GM19023 (cell line): ENCODE results near the gene RALGPS1.

Source experiments
- ATAC-seq: cut with Tn5 transposase; IDR thresholded peaks from one replicate; pipeline ENCODE4 v1.9.1; 2021; ENCODE audit warnings: mild to moderate bottlenecking, moderate library complexity; ENCODE audit not compliant: unreplicated experiment

Gene RALGPS1

DNA sequence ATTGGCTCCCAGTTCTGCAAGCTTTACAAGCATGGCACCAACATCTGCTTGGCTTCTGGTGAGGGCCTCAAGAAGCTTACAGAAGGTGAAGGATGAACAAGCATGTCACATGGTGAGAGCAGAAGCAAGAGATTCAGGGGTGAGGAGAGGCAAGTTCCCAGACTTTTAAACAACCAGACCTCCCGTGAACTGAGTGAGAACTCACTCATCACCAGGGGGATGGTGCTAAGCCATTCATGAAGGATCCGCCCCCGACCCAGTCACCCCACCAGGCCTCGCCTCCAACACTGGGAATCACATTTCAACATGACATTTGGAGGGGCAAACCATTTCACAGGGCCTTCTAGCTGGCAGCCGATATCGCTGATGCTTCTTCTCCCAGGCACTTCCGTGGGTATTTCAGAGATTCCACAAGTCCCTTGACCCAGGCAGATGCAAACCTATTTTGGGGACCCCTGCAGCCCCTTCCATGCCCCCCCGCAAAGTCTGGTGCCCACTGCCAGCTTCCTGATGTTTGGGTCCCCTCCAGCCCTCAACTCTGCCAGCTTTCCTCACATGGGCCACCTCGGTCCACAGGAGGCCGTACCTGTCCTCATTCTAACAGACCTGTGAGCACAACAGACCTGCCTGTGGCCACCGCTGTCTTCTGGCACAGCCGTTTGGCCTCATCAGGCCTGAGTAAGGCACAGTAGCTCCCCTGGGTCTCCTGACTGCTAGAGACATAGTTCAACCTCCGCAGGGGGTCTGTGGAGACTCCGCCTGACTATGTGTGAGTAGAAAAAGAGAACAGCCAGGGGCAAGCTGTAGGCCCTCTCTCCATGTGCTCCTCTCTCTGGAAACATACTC, 268.5 kb downstream of the RALGPS1 start:
- ATAC-seq, result no peak

- no peak for ATAC-seq
These were observed 269.4 kb downstream of the RALGPS1 start for GRCh38 chr9:127183814-127184582.

GRCh38 chr9:127184641-127185040, 270.1 kb downstream of the RALGPS1 start:
- no peak for ATAC-seq

DNA sequence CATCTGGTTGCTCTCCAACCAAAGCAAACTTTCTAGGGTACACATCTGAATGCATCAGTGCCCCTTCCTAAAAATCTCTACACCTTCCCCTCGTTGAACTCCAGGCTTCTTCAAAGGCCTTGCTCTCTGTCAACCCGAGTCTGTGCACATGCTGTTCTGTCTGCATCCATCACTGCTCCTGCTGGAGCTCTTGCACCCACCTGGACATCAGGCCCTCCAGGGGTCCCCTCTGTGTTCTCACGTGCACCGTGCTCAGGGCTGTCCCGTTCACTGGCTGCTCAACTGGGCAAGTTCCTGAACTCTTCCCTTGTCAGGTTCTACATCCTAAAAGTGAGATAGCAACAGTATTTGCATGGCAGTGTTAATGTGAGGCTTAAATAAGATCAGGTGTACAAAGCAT, 270.6 kb downstream of the RALGPS1 start:
- ATAC-seq, result no peak

DNA sequence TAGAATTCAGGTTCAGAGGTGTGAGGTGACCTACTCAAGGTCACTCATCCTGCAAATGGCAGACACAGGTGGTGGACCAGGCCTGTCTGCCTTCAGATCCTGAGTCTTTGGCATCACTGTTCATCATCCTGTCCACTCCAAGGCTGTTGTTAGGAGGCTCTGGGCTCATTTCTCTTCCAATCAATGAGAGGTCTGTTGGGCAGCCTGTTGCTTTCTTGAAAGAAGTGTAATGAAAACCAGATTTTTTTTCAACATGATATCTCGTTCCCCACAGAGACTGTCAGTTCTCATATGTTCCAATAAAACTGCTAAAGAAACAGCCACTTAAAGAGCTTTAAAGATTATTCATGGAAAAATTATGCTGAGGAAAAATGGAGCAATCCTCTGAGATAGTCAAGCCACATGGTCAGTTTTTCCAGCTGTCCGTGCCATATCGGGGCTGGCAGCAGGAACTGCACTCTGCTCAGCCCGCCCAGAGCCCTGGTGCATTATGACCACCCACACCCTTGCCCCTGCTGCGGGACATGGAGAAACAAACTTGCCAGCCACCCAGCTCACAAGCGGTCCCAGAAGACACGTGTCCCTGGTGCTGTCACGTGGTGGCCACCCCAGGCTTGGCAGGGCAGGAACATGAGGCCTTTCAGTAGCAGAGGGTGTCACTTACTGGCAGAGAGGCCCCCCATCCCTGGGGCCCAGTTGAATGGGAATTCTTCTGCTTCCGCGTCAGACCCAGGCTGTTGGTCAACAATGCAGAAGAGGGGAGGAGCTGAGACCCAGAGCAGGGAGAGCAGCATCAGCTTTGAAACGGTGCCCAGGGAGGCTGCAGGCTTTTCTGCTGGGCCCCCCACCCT, 271.6 kb downstream of the RALGPS1 start:
- no peak for ATAC-seq

DNA sequence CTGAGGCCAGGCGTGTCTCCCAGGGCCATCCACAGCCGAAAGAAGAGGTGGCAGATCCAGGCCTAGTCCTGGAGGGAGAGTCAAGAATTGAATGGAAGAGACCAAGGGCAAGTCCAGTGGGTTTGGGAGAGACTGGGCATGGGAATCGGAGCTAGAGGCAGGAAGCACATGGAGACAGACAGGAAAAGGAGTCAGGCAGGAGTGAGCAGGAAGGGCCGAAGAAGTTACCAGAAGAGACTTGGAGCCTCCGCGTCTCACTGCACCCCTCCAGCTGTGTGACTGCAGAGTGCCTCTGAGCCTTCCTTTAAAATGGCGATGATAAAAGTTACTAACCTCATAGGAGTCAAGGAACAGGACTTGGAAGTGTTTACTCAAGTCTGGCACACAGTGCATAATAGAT, 272.2 kb downstream of the RALGPS1 start:
- no peak for ATAC-seq

- no peak for ATAC-seq
These were observed 272.8 kb downstream of the RALGPS1 start for GRCh38 chr9:127187231-127187956.

DNA sequence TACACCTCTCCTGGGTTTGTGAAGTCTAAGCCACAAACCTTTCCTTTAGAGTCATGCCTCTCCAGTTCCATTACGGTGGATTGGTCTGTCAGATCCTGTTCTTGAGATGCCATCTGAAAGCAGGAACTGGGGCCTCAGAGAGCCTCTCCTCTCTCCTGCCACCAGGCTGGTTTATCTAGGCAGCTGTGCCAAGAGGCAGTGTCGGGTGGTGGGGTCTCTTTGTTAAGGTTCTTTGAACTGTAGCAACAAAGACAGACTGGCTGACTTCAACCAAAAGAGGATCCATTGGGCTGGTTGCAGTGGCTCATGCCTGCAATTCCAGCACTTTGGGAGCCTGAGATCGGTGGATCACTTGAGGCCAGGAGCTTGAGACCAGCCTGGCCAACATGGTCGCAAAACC, 273.8 kb downstream of the RALGPS1 start:
- ATAC-seq, result no peak

GRCh38 chr9:127189628-127190027, 275.0 kb downstream of the RALGPS1 start:
- no peak for ATAC-seq

GRCh38 chr9:127192744-127193143, 278.2 kb downstream of the RALGPS1 start:
- no peak for ATAC-seq

DNA sequence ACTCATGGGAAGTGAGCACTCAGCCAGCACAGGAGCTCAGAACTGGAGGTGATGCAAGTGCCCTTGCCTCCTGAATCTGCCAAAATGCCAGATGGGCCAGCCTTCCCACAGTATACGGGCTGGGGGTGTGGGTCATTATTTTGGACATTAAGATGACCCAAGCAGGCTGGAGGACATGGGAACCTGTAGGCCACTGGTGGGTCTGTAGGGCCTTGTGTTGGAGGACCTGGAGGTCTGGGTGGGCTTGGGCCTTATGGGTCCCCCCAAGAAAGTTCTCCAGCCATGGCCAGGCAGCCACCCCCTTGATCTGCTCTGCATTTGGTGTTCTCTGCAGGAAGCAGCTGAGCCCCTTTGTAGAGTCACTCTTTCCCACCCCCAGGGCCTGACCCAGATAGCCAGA, 278.9 kb downstream of the RALGPS1 start:
- ATAC-seq, result no peak

- no peak for ATAC-seq
These were observed 280.5 kb downstream of the RALGPS1 start for GRCh38 chr9:127194881-127195713.

DNA sequence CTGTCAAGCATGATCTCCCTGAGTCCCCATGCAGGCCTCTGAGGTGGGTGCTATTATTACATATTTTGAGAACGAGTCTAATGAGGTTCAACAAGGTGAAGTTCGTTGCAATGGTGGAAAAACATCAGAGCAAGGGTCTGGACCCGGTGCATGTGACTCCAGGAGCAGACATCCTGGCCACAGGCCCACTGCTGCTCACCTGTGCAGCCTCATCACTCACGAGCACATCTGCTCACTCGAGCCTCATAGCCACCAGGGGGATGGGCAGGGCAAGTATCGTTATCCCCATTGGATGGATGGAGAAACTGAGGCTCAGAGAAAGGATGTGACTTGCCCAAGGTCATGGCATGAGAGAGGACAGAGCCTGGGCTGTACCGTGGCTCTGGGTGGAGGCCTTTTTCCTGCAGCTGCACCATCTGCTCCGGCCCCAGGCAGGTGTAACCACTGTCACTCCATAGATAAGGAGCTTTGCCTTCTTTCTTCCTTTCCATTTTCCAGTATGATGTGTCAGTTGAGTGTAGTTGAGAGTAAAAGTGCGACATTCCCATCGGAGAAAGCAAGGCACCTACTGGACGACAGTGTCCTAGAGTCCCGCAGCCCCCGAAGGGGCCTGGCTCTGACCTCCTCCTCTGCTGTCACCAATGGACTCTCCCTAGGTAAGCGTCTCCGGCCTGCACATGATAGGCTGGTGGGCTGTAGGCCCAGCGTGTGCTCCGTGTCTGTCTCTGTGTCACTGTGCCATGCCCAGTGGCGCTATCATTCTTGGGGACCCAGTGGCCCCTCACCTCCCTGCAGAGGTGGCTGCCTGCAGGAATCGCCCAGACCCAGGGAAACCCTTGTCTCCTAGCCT, 281.6 kb downstream of the RALGPS1 start:
- ATAC-seq, result no peak

- no peak for ATAC-seq
These were observed 282.2 kb downstream of the RALGPS1 start for GRCh38 chr9:127196826-127197145.

DNA sequence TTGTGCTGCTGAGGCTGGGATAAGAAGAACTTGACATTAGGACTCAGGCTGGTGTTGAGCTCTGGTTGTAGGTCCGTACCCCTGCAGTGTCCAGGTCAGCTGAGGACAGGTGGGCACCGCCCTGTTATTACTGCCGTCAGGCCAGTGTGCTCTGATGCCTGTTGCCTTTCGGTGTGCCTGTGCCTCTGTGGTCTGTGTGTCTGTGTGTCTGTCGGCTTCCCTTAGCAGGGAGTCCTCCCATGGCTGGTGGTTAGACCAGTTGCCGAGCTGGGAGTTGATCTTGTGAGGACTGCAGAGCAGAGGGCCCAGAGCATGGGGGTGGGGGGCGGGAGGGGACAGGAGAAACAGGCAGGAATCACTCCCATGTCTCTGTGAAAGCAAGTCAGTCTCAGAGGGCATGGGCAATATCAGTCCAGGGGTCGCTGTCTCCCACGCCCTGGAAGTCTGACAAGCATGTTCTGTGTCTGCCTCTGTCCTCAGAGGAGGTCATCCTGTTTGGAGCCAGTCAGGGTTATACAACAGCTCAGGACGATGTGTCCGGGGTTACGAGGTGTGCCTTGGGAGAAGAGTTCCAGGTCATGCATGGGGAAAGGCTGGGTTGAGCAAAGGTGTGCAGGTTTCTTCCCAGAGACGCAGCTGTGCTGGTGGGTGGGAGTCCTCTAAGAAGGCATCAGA, 282.7 kb downstream of the RALGPS1 start:
- ATAC-seq, result no peak

GRCh38 chr9:127197861-127198430, 283.4 kb downstream of the RALGPS1 start:
- no peak for ATAC-seq

DNA sequence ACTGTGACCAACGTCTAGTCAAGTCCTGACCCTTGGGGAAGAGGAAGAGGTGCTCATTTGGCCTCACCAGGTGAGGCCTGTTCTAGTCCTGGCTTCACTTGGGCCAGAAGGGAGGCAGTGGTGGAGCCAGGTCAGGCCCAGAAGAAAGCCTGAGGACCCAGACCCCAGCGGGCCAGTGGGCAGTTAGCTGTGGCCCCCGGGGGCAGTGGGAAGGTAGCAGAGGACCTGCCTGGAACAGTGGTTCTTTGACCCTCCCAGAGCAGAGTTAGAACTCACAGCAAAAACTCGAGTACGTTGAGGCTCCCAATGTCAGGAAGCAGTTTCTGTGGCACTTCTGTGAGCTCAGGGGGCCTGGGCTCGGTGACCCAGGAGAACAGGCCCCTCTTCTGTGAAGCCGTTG, 284.0 kb downstream of the RALGPS1 start:
- no peak for ATAC-seq
